ENCODE results near the gene LMBRD1. TPM values are rescaled to one million over a fixed set of nuclear protein-coding genes. Genes with fewer than 3 reads are reported as not detected.
"Not testable (repeated sequence)": the region's sequence is repeated elsewhere in the genome, so short reads cannot be mapped to it uniquely, and the experiment has no call there.

Gene LMBRD1
- total RNA-seq, 1 donor from 2014 or later = 40.7 TPM

DNA sequence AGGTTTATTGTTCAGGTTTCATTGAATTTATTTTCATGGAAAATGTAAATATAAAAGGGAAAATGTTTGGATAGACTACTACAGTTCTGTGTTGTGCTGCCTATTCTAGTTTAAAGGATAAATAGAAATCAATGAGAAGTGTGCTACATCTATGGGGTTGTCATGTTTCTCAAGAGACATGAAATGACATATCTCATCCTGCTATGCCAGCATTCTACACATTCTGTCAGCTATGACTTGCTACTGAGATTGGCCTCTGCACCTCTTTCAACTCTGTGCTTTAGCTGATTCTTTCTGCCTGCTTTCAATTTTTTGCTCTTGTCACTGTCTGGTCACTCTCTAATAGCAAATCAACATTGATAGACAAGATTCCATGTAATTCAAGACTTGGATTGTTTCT lies 35.7 kb upstream of the LMBRD1 start:
- no peaks in the 10 kb centered on the region for H3K9me3 Mint-ChIP-seq (ENCODE audit: unreplicated experiment)
- DNase-seq (ENCODE audit: extremely low spot score, unreplicated experiment) = no peak
- no peaks in the 10 kb centered on the region for H3K36me3 Mint-ChIP-seq (ENCODE audit: unreplicated experiment)
- H3K27me3 Mint-ChIP-seq (ENCODE audit: unreplicated experiment) = peaks cover 35% of the 10 kb centered on the region
- TF ChIP-seq, protein P1, sequence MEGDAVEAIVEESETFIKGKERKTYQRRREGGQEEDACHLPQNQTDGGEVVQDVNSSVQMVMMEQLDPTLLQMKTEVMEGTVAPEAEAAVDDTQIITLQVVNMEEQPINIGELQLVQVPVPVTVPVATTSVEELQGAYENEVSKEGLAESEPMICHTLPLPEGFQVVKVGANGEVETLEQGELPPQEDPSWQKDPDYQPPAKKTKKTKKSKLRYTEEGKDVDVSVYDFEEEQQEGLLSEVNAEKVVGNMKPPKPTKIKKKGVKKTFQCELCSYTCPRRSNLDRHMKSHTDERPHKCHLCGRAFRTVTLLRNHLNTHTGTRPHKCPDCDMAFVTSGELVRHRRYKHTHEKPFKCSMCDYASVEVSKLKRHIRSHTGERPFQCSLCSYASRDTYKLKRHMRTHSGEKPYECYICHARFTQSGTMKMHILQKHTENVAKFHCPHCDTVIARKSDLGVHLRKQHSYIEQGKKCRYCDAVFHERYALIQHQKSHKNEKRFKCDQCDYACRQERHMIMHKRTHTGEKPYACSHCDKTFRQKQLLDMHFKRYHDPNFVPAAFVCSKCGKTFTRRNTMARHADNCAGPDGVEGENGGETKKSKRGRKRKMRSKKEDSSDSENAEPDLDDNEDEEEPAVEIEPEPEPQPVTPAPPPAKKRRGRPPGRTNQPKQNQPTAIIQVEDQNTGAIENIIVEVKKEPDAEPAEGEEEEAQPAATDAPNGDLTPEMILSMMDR (IDR thresholded peaks at IDR 0.05) = no peak
- no peak overlapping the region for H3K4me3 Mint-ChIP-seq (ENCODE audit: unreplicated experiment)
- no peak overlapping the region for H3K27ac Mint-ChIP-seq (ENCODE audit: unreplicated experiment)
- no peaks in the 10 kb centered on the region for H3K4me1 Mint-ChIP-seq (ENCODE audit: unreplicated experiment)

DNA sequence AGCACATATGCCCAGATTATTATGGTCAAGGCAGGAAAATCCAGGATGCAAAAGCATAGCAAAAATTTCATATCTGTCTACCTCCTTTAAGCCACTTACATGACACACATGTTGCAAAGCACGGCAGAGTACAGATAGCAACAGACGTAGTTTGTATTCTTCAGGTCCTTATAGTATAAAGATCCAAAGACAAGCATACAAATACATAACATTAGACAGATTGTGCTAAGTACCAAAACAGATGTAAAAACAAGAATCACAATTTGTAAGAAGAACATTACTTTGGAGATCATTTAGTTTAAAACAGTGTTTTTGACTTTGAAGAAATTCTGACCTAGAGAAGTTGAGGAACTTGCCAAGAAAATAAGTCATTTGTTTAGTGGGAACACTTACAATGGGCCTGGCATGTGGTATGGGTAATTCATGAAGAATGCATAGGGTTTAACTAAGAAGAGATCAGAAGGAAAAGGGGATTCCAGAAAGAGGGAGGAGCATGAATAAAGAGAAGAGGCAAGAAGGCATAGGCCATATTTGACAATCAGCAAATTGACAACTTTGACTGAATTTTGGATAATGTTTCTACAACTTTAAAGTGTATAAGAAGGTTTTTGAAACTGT lies 30.6 kb upstream of the LMBRD1 start:
- no peak for DNase-seq (ENCODE audit: extremely low spot score, unreplicated experiment)
- Mint-ChIP-seq H3K36me3 (ENCODE audit: unreplicated experiment) (no peaks in the 10 kb centered on the region), H3K4me1 (ENCODE audit: unreplicated experiment) (no peaks in the 10 kb centered on the region), H3K9me3 (ENCODE audit: unreplicated experiment) (no peaks in the 10 kb centered on the region), H3K4me3 (ENCODE audit: unreplicated experiment) (no peak overlapping the region), H3K27me3 (ENCODE audit: unreplicated experiment) (peaks cover 11% of the 10 kb centered on the region), H3K27ac (ENCODE audit: unreplicated experiment) (no peak overlapping the region)
- TF ChIP-seq, protein P1 (IDR thresholded peaks at IDR 0.05) = no peak

DNA sequence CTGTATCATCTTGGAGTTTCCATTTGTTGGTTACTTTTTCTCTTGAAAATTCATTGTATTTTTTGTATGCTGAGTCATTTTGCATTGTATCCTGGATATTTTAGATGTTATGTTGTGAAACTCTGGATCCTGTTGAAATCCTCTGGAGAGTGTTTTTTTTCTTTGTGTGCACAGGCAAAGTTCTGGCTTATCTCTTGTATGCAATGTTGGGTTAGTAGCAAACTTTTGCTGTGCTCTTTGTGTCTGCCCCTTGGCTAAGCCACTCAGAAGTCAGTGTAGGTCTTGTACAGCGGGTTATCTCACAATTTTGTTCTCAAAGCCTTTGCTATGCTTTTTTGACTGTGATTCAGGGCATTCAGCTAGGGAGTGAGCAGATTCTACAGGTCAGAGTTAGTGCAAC lies 29.1 kb upstream of the LMBRD1 start:
- no peak for DNase-seq (ENCODE audit: extremely low spot score, unreplicated experiment)

DNA sequence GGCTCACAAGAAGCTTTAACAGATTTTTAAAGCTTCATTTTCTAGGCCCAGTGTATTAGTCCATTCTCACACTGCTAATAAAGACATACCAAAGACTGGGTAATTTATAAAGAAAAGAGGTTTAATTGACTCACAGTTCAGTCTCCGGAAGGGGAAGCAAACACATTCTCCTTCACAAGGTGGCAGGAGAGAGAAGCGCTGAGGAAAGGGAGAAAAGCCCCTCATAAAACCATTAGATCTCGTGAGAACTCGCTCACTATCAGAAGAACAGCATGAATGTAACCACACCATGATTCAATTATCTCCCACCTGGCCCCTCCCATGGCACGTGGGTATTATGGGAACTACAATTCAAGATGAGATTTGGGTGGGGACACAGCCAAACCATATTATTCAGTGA lies 27.5 kb upstream of the LMBRD1 start:
- H3K27ac Mint-ChIP-seq (ENCODE audit: unreplicated experiment); H3K27me3 Mint-ChIP-seq (ENCODE audit: unreplicated experiment); H3K9me3 Mint-ChIP-seq (ENCODE audit: unreplicated experiment); H3K36me3 Mint-ChIP-seq (ENCODE audit: unreplicated experiment); H3K4me3 Mint-ChIP-seq (ENCODE audit: unreplicated experiment); H3K4me1 Mint-ChIP-seq (ENCODE audit: unreplicated experiment); DNase-seq (ENCODE audit: extremely low spot score, unreplicated experiment): not testable (repeated sequence)

More for the DNA sequence above, 29.1 kb upstream of the LMBRD1 start:
- Mint-ChIP-seq H3K36me3 (ENCODE audit: unreplicated experiment) (no peaks in the 10 kb centered on the region), H3K27me3 (ENCODE audit: unreplicated experiment) (peaks cover under 1% of the 10 kb centered on the region), H3K9me3 (ENCODE audit: unreplicated experiment) (no peaks in the 10 kb centered on the region), H3K4me3 (ENCODE audit: unreplicated experiment) (no peak overlapping the region), H3K27ac (ENCODE audit: unreplicated experiment) (no peak overlapping the region), H3K4me1 (ENCODE audit: unreplicated experiment) (no peaks in the 10 kb centered on the region)
- TF ChIP-seq, protein P1 (IDR thresholded peaks at IDR 0.05) = no peak

DNA sequence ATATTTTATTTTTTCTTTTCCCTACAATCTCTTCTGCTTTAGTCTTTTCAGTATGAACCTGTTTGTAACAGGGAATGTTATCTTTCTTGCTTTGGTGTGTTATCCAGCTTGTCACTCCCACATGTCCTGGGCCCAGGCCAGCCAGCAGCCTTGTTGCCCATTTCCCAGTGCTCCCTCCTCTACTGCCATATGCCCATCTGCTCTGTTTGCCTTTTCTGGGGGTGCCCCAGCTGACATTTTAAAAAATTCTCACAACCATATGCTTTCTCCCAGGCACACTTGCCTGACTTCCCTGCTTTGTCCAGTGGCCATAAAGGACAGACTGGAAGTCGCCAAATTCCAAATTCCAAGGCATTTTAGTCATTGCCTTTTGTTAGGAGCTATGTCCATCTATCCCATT lies 23.6 kb upstream of the LMBRD1 start:
- no peak overlapping the region for H3K4me3 Mint-ChIP-seq (ENCODE audit: unreplicated experiment)
- no peaks in the 10 kb centered on the region for H3K27me3 Mint-ChIP-seq (ENCODE audit: unreplicated experiment)
- H3K9me3 Mint-ChIP-seq (ENCODE audit: unreplicated experiment) = no peaks in the 10 kb centered on the region
- TF ChIP-seq, protein P1 (IDR thresholded peaks at IDR 0.05) = no peak
- no peaks in the 10 kb centered on the region for H3K4me1 Mint-ChIP-seq (ENCODE audit: unreplicated experiment)
- no peak overlapping the region for H3K27ac Mint-ChIP-seq (ENCODE audit: unreplicated experiment)
- no peaks in the 10 kb centered on the region for H3K36me3 Mint-ChIP-seq (ENCODE audit: unreplicated experiment)
- DNase-seq (ENCODE audit: extremely low spot score, unreplicated experiment) = no peak

DNA sequence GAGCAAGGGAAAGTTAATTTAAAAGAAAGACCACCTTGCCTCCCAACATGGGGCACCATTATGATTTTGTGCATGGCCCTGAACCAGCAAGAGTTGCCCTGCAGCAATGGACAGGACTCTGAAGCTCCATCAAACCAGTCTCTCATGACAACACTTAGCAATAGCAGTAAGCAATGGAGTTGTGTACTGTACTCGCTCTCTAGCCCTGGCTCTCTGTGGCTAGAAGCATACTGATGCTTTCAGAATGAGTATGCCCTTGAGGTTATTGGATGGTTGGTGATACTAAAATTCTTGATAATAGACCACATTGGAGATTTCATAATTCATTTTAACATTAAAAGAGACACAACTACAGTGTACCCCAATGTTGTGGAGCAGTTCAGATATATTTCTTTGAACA lies 23.2 kb upstream of the LMBRD1 start:
- no peaks in the 10 kb centered on the region for H3K9me3 Mint-ChIP-seq (ENCODE audit: unreplicated experiment)
- TF ChIP-seq, protein P1 (IDR thresholded peaks at IDR 0.05) = no peak
- H3K36me3 Mint-ChIP-seq (ENCODE audit: unreplicated experiment) = no peaks in the 10 kb centered on the region
- DNase-seq (ENCODE audit: extremely low spot score, unreplicated experiment) = no peak
- H3K27ac Mint-ChIP-seq (ENCODE audit: unreplicated experiment) = no peak overlapping the region
- H3K27me3 Mint-ChIP-seq (ENCODE audit: unreplicated experiment) = no peaks in the 10 kb centered on the region
- no peak overlapping the region for H3K4me3 Mint-ChIP-seq (ENCODE audit: unreplicated experiment)
- H3K4me1 Mint-ChIP-seq (ENCODE audit: unreplicated experiment) = no peaks in the 10 kb centered on the region

Data from osteocyte (in vitro differentiated cells).